GM10266 (cell line): ENCODE data around the gene BACE2.

Source experiments
- DNase-seq: peaks from one replicate; pipeline ENCODE4 v3.0.0; 2012; ENCODE audit errors: extremely low spot score
- CTCF ChIP-seq: IDR thresholded peaks from 2 replicates; pipeline ENCODE4 v1.5.1; 2012; ENCODE audit warnings: mild to moderate bottlenecking, low read depth; ENCODE audit not compliant: control insufficient read depth, insufficient read depth; ENCODE audit errors: missing control alignments

Gene BACE2

GRCh38 chr21:41211060-41211805 is 43.3 kb downstream of the BACE2 start:
- DNase-seq = no peak
- TF ChIP-seq CTCF = no peak

GRCh38 chr21:41213021-41213420 is 45.1 kb downstream of the BACE2 start:
- TF ChIP-seq CTCF = no peak
- no peak for DNase-seq

GRCh38 chr21:41215856-41216408 is 48.0 kb downstream of the BACE2 start:
- DNase-seq = no peak

GRCh38 chr21:41216486-41216885 is 48.5 kb downstream of the BACE2 start:
- no peak for TF ChIP-seq CTCF
- no peak for DNase-seq

More at GRCh38 chr21:41215856-41216408, 48.0 kb downstream of the BACE2 start:
- no peak for TF ChIP-seq CTCF

DNA sequence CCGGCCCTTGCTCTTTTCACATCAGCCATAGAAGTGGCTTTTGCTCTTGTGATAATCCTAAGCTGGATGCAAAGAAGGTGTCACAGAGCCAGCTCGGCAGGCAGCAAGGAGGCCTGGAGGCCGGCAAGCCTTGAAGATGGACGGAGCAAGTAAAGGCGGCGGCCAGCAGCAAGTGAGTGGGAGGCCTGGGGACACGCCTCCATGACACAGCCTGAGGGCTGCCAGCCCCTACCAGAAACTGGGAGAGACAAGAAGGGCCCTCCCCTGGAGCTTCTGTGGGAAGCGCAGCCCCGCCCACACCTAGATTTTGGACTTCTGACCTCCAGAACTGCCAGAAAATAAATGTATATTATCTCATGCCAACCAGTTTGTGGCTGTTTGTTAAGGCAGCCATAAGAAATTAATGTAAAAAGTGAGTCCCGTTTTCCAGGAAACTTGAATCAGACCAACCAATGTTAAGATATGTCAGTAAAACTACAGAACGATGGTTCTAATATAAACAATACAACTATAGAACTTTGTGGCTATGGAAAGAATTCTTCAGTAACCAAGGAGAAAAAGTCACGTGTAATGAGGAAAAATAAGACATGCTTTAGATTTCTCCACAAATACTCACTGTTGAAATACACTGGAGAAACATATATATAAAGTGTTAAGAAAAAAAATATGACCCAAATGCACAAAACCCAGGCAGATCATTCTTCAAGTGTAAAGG is 49.9 kb downstream of the BACE2 start:
- no peak for DNase-seq
- no peak for TF ChIP-seq CTCF

DNA sequence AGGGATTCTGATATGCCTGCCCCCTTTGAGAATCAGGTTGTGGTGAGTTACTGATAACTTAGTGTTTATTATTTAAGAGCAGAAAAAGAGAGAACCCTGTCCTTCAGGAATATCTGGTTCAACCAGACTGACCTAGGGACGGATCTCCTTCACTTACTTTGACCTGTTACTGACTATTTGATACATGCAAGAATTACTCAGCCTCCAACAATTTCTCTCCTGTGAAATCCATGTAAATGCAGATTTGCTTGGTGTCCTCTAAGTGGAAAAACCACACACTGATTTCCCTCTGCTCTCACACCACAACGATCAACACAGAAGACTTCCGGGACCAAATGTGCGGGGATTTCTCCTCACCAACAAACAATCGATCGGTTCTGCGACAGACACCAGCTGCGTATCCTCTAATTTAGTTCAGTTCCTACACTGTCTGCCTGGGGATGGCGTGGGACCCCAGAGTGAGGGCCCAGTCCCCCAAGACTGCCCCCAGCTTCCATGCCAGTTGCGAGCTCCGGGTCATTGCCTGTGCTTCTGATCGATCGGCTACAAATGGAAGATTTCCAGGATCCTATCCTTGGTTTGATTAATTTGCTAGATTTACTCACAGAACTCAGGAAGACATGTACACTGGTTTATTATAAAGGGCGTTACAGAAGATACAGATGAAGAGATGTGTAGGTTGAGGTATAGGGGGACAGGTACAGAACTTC is 51.7 kb downstream of the BACE2 start:
- TF ChIP-seq CTCF = no peak
- DNase-seq = no peak
